NT2/D1 (cell line): ENCODE data around the gene RPS23.

Experiments used
- DNase-seq: peaks from one replicate; pipeline ENCODE4 v3.0.0-alpha.2; 2011; ENCODE audit warnings: low read depth, low spot score
- H3K27me3 ChIP-seq: 2 replicates; pipeline ENCODE4 v1.6.0; 2011; ENCODE audit warnings: mild to moderate bottlenecking; ENCODE audit not compliant: insufficient read length, insufficient read depth
- H3K36me3 ChIP-seq: 2 replicates; pipeline ENCODE4 v1.6.1; 2011; ENCODE audit warnings: mild to moderate bottlenecking, low read length, mixed read lengths; ENCODE audit not compliant: insufficient read depth, insufficient read length
- H3K4me1 ChIP-seq: 2 replicates; pipeline ENCODE4 v1.5.1; 2011; ENCODE audit not compliant: insufficient read depth, insufficient read length
- H3K4me3 ChIP-seq: 2 replicates; pipeline ENCODE4 v1.5.1; 2011; ENCODE audit warnings: low read depth; ENCODE audit not compliant: insufficient read length
- H3K9ac ChIP-seq: 2 replicates; pipeline ENCODE4 v1.6.0; 2011; ENCODE audit warnings: low read depth; ENCODE audit not compliant: insufficient read length
- H3K9me3 ChIP-seq: 2 replicates; pipeline ENCODE4 v1.5.1; 2011; ENCODE audit warnings: mild to moderate bottlenecking, low read length; ENCODE audit not compliant: insufficient read depth
- SUZ12 ChIP-seq: IDR thresholded peaks from 2 replicates; pipeline ENCODE4 v1.6.1; 2011; ENCODE audit not compliant: insufficient read length, insufficient read depth; ENCODE audit errors: extremely low read depth
- YY1 ChIP-seq: IDR thresholded peaks from 2 replicates; pipeline ENCODE4 v1.6.1; 2011; ENCODE audit not compliant: insufficient read length, insufficient read depth
- ZNF274 ChIP-seq: IDR thresholded peaks from 2 replicates; pipeline ENCODE4 v1.6.1; 2011; ENCODE audit warnings: mild to moderate bottlenecking, low read depth, low read length

The RPS23 gene

DNA sequence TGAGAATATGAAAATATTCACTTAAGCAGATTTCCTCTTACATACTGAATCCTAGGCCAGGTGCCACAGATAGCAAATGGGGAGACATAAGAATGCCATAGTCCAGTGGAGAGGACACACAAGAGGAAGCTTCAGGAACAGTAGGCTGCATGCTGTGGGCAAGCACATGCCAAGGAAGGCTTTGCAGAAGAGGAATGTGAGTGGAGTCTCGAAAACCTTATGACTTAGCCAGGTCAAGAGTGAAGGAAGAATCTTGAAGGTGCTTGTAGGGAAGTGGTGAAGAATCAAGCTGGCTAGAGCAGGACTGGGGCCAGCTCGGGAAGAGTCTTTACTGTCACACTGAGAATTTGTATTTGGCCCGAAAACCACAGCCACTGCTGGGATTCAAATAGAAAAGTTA is 20.4 kb downstream of the RPS23 start:
- Histone ChIP-seq H3K4me1 (no peaks in the 10 kb centered on the region), H3K36me3 (no peaks in the 10 kb centered on the region), H3K9ac (peak overlapping the region; percentile 17), H3K27me3 (no peaks in the 10 kb centered on the region), H3K9me3 (no peaks in the 10 kb centered on the region), H3K4me3 (no peak overlapping the region)
- DNase-seq: no peak
- TF ChIP-seq SUZ12 (no peak), YY1 (no peak), ZNF274 (no peak)

DNA sequence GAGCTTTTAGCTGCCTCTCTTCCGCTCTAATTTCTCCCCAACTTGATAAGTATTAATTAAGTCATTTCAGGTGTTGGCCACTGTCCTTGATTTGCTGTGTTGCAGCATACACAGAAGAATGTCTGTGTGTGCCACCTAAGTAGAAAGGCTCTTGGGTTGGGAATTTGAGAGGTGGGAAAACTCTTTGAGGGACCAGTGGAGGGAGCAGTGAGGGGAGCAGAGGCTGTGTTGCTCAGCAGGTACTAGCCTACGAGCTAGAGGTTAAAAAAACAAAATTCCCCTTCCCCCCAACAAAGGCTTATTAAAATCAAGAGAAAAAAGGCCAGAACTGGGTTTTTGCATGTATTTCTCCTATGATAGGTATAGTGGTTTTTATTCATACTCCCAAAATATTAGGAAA is 20.9 kb downstream of the RPS23 start:
- Histone ChIP-seq H3K27me3 (no peaks in the 10 kb centered on the region), H3K9me3 (no peaks in the 10 kb centered on the region), H3K4me3 (no peak overlapping the region), H3K4me1 (no peaks in the 10 kb centered on the region), H3K9ac (no peak overlapping the region), H3K36me3 (no peaks in the 10 kb centered on the region)
- TF ChIP-seq ZNF274 (no peak), YY1 (no peak), SUZ12 (no peak)
- no peak for DNase-seq

DNA sequence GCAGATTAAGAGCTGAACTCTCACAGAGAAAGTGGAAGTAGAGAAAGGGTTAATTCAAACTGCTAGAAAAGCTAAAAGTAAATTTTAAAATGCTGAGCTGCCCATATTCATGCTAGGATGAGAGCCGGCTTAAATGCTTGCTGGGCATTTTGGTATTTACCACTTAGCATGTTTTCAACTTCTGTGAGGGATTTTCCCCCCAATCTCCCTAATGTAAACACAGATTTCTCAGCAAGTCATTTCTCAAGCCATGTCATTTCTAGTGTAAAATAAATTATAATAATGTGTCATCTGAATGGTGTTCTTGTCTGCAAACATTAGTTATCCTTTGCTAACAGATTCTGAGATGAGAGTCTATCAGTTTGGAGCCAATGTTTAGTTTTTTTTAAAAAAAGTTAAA is 22.3 kb downstream of the RPS23 start:
- no peak for DNase-seq
- TF ChIP-seq SUZ12 (no peak), YY1 (no peak)
- Histone ChIP-seq H3K36me3 (no peaks in the 10 kb centered on the region), H3K27me3 (no peaks in the 10 kb centered on the region), H3K4me3 (no peak overlapping the region), H3K4me1 (no peaks in the 10 kb centered on the region), H3K9ac (no peak overlapping the region), H3K9me3 (no peaks in the 10 kb centered on the region)

DNA sequence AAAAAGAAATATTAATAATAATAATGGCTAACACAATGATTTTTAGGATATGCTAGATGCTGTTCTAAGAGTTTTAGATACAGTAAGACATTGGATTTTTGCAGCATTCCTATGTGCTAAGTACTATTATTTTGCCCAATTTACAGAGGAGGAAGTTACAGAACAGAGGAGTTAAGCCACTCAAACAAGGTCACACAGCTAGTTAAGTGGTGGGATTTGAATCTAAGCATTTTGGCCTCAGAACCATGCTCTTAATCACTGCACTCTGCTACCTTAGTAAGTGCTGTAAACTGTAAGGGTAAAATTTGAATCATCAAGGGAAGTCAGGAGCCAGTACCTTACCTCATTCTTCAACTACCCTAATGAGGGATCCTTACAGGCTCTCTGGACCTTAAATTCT is 25.4 kb downstream of the RPS23 start:
- TF ChIP-seq YY1: no peak
- no peak for TF ChIP-seq ZNF274
- no peak for TF ChIP-seq SUZ12
- H3K9me3 ChIP-seq: no peaks in the 10 kb centered on the region
- H3K9ac ChIP-seq: no peak overlapping the region
- no peaks in the 10 kb centered on the region for H3K4me1 ChIP-seq
- H3K4me3 ChIP-seq: no peak overlapping the region
- H3K36me3 ChIP-seq: no peaks in the 10 kb centered on the region
- H3K27me3 ChIP-seq: no peaks in the 10 kb centered on the region
- DNase-seq: no peak

DNA sequence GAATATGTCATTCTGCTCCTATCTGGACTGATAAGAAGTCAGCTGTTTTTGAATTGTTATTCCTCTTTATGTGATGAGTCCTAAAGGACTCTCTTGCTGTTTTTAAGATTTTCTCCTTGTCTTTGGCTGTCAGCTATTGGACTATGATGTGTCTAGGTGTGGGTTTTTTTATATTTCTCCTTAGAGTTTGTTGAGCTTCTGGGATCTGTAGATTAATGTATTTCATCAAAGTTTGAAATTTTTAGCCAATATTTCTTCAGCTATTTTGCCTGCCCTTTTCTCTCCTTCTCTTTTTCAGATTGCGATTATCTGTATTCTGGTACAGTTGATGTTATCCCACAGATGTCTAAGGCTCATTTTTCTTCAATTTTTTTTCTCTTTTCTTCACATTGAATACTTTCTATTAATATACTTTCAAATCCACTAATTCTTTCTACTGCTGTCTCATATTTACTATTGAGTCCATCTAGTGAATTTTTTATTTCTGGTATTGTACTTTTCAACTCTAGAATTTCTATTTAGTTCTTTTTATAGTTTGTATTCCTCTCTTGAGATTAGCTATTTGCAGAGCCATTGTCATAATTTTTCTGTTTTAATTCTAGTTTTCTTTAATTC is 31.1 kb downstream of the RPS23 start:
- no peak for TF ChIP-seq SUZ12
- no peak for TF ChIP-seq ZNF274
- no peak for TF ChIP-seq YY1
- DNase-seq: no peak
- no peaks in the 10 kb centered on the region for H3K4me1 ChIP-seq
- no peaks in the 10 kb centered on the region for H3K36me3 ChIP-seq
- H3K4me3 ChIP-seq: no peak overlapping the region
- H3K9ac ChIP-seq: no peak overlapping the region
- H3K27me3 ChIP-seq: no peaks in the 10 kb centered on the region
- H3K9me3 ChIP-seq: no peaks in the 10 kb centered on the region

DNA sequence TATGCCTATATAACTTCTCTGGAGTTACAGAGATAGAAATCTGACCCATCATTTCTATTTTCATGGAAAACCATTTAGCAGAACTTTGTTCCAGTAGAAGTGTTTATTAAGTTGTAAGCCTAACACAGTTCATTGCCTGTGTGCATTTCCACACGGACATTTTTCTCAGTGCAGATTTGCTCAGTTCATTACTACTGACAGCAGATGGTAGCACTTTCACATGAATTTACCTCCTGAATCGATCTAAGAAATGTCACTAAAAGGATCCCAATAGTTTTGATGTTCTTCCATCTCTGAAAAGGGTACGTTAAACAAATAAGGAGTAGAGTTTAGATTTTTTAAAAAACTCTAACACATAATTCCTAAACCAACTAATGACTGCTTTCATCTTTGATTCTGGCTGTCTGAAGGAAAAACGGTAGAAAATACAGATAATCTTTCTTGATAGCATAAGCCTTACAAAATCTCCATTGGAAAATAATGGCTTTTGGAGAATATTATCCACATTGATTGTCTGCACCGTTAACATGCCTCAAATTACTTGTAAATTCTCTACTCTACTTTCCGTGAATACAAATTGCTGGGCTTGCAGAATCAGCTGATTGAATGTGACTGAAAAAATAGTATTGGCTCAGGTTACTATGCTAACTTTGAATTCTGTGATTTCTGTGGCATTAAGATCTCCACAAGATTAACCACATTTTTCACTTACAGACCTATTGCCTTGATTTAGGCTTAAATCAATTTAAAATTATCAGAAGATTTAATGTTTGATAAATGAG is 33.1 kb downstream of the RPS23 start:
- no peaks in the 10 kb centered on the region for H3K9me3 ChIP-seq
- DNase-seq: no peak

DNA sequence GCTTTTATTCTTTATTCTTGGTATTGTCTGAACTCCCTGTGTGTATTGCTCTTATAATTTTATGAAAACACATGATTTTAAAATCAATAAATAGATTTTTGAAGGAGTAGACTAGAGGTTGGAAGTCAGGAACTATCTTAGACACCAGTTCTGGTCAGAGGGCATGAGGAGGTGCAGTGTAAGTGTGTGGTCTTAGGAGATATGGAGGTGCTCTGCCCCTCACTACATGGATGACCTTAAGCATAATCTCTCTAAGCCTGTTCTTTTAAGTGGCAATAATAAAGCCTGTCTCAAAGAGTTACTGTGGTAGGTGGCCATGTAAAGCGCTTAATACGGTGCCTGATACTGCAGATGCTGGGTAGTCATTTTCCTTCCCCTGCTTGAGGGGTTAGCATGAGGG is 34.0 kb downstream of the RPS23 start:
- Histone ChIP-seq H3K4me1 (no peaks in the 10 kb centered on the region), H3K4me3 (no peak overlapping the region), H3K9ac (no peak overlapping the region), H3K9me3 (no peaks in the 10 kb centered on the region), H3K27me3 (no peaks in the 10 kb centered on the region), H3K36me3 (no peaks in the 10 kb centered on the region)
- TF ChIP-seq SUZ12 (no peak), YY1 (no peak), ZNF274 (no peak)
- no peak for DNase-seq

More for the DNA sequence above, 33.1 kb downstream of the RPS23 start:
- Histone ChIP-seq H3K9ac (no peak overlapping the region), H3K36me3 (no peaks in the 10 kb centered on the region), H3K27me3 (no peaks in the 10 kb centered on the region), H3K4me3 (no peak overlapping the region), H3K4me1 (no peaks in the 10 kb centered on the region)
- TF ChIP-seq YY1: no peak
- TF ChIP-seq SUZ12: no peak
